ENCODE measurements around the gene AHRR.
"Not testable (repeated sequence)": the region's sequence is repeated elsewhere in the genome, so short reads cannot be mapped to it uniquely, and the experiment has no call there.

AHRR gene

GRCh38 chr5:305459-305858, 16.1 kb upstream of the AHRR start:
- DNase-seq (ENCODE audit: low read depth, low spot score): no peak

- no peak for DNase-seq (ENCODE audit: low read depth, low spot score)
Observed at GRCh38 chr5:306011-306805, 15.3 kb upstream of the AHRR start.

GRCh38 chr5:307306-307705, 14.2 kb upstream of the AHRR start:
- no peak for DNase-seq (ENCODE audit: low read depth, low spot score)

- DNase-seq (ENCODE audit: low read depth, low spot score): no peak
Observed at GRCh38 chr5:307794-308579, 13.5 kb upstream of the AHRR start.

- DNase-seq (ENCODE audit: low read depth, low spot score): no peak
Observed at GRCh38 chr5:308672-309271, 12.7 kb upstream of the AHRR start.

- not testable (repeated sequence) for DNase-seq (ENCODE audit: low read depth, low spot score)
Observed at GRCh38 chr5:309831-310230, 11.7 kb upstream of the AHRR start.

- no peak for DNase-seq (ENCODE audit: low read depth, low spot score)
Observed at GRCh38 chr5:310516-310915, 11.0 kb upstream of the AHRR start.

GRCh38 chr5:310941-311434, 10.5 kb upstream of the AHRR start:
- DNase-seq (ENCODE audit: low read depth, low spot score): no peak

GRCh38 chr5:311963-312362, 9.6 kb upstream of the AHRR start:
- no peak for DNase-seq (ENCODE audit: low read depth, low spot score)

GRCh38 chr5:312845-313244, 8.7 kb upstream of the AHRR start:
- DNase-seq (ENCODE audit: low read depth, low spot score): no peak

GRCh38 chr5:313265-313664, 8.2 kb upstream of the AHRR start:
- DNase-seq (ENCODE audit: low read depth, low spot score): no peak

GRCh38 chr5:313806-314376, 7.6 kb upstream of the AHRR start:
- DNase-seq (ENCODE audit: low read depth, low spot score): no peak

GRCh38 chr5:314676-315487, 6.6 kb upstream of the AHRR start:
- DNase-seq (ENCODE audit: low read depth, low spot score): no peak

GRCh38 chr5:315488-316209, 5.9 kb upstream of the AHRR start:
- DNase-seq (ENCODE audit: low read depth, low spot score): no peak

GRCh38 chr5:316210-317085, 5.1 kb upstream of the AHRR start:
- DNase-seq (ENCODE audit: low read depth, low spot score): no peak

- DNase-seq (ENCODE audit: low read depth, low spot score): peak; percentile 41
Observed at GRCh38 chr5:317086-317811, 4.3 kb upstream of the AHRR start.

- DNase-seq (ENCODE audit: low read depth, low spot score): no peak
Observed at GRCh38 chr5:318341-318897, 3.1 kb upstream of the AHRR start.

- DNase-seq (ENCODE audit: low read depth, low spot score): no peak
Observed at GRCh38 chr5:318931-319601, 2.4 kb upstream of the AHRR start.
